ENCODE results near the gene PARD3B.

- TF ChIP-seq CTCF (IDR thresholded peaks at IDR 0.05) (no peak), POLR2A (IDR thresholded peaks at IDR 0.05) (no peak), POLR2AphosphoS5 (IDR thresholded peaks at IDR 0.05) (no peak)
Observed at GRCh38 chr2:205187731-205188130, 642.5 kb downstream of the PARD3B start.

Measured in prostate gland (tissue), 2 donors.